SK-N-SH (cell line): Measurements from ENCODE around the gene SLC7A6OS.

Source experiments
- FOXJ3 ChIP-seq: sonication (generic); formaldehyde crosslinking; IDR thresholded peaks from 2 replicates; pipeline ENCODE4 v1.5.1; 2020; ENCODE audit warnings: mild to moderate bottlenecking, missing genetic modification reagents
- JUND ChIP-seq: IDR thresholded peaks from 2 replicates; pipeline ENCODE4 v1.4.0; 2012
- NFIC ChIP-seq: IDR thresholded peaks from 2 replicates; pipeline ENCODE4 v1.4.0; 2012; ENCODE audit warnings: borderline replicate concordance
- RAD21 ChIP-seq: IDR thresholded peaks from 2 replicates; pipeline ENCODE4 v1.6.1; 2012; ENCODE audit warnings: mild to moderate bottlenecking, low read length
- RFX5 ChIP-seq: IDR thresholded peaks from 2 replicates; pipeline ENCODE4 v1.6.1; 2012; ENCODE audit warnings: mild to moderate bottlenecking, improper control_type of control experiment, low read length
- TF ChIP-seq, protein P1 (sequence below): fragments of 200-600 bp; sonication (generic); IDR thresholded peaks from 2 replicates; pipeline ENCODE4 v1.6.1; 2017; ENCODE audit warnings: antibody characterized with exemption, mild to moderate bottlenecking, moderate library complexity
- TF ChIP-seq, protein P2 (sequence below): fragments of 150-350 bp; IDR thresholded peaks from 2 replicates; pipeline ENCODE4 v1.6.1; 2017; ENCODE audit warnings: antibody characterized with exemption, low read length, low read depth, borderline replicate concordance

GRCh38 chr16:68343137-68343536, 32.4 kb upstream of the SLC7A6OS start:
- TF ChIP-seq, protein P1, sequence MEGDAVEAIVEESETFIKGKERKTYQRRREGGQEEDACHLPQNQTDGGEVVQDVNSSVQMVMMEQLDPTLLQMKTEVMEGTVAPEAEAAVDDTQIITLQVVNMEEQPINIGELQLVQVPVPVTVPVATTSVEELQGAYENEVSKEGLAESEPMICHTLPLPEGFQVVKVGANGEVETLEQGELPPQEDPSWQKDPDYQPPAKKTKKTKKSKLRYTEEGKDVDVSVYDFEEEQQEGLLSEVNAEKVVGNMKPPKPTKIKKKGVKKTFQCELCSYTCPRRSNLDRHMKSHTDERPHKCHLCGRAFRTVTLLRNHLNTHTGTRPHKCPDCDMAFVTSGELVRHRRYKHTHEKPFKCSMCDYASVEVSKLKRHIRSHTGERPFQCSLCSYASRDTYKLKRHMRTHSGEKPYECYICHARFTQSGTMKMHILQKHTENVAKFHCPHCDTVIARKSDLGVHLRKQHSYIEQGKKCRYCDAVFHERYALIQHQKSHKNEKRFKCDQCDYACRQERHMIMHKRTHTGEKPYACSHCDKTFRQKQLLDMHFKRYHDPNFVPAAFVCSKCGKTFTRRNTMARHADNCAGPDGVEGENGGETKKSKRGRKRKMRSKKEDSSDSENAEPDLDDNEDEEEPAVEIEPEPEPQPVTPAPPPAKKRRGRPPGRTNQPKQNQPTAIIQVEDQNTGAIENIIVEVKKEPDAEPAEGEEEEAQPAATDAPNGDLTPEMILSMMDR, result no peak
- TF ChIP-seq NFIC (no peak), FOXJ3 (CRISPR knock-in tag) (no peak), JUND (no peak), RAD21 (no peak), RFX5 (no peak)
- TF ChIP-seq, protein P2, sequence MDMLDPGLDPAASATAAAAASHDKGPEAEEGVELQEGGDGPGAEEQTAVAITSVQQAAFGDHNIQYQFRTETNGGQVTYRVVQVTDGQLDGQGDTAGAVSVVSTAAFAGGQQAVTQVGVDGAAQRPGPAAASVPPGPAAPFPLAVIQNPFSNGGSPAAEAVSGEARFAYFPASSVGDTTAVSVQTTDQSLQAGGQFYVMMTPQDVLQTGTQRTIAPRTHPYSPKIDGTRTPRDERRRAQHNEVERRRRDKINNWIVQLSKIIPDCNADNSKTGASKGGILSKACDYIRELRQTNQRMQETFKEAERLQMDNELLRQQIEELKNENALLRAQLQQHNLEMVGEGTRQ, result no peak
